H1 (cell line): Measurements from ENCODE around the gene ANKRD13B.

Experiments used
- ATF2 ChIP-seq: IDR thresholded peaks from 2 replicates; pipeline ENCODE4 v1.6.1; 2012; ENCODE audit warnings: low read length, inconsistent platforms
- BACH1 ChIP-seq: IDR thresholded peaks from 2 replicates; pipeline ENCODE4 v1.6.1; 2012; ENCODE audit warnings: low read length, improper control_type of control experiment
- CEBPB ChIP-seq: IDR thresholded peaks from 2 replicates; pipeline ENCODE4 v1.6.1; 2012; ENCODE audit warnings: low read depth, low read length
- CTCF ChIP-seq, 3 experiments: IDR thresholded peaks; 1 replicate in 2 of 3; 2 replicates in 1 of 3; pipeline versions ENCODE4 v1.5.1 to v1.6.1; 2011; ENCODE audit warnings: low read length in 3 of 3, mild to moderate bottlenecking in 3 of 3, inconsistent platforms in 2 of 3, low read depth in 1 of 3, moderate library complexity in 1 of 3; ENCODE audit not compliant: insufficient read depth in 1 of 3; ENCODE audit errors: control extremely low read depth in 1 of 3
- RFX5 ChIP-seq: IDR thresholded peaks from 2 replicates; pipeline ENCODE4 v1.6.1; 2011; ENCODE audit warnings: low read depth, low read length, improper control_type of control experiment, borderline replicate concordance
- SIN3A ChIP-seq, 2 experiments: IDR thresholded peaks in 1 of 2; conservative IDR thresholded peaks in 1 of 2; 2 replicates each; pipeline ENCODE4 v1.6.1; 2011 to 2012; ENCODE audit warnings: low read length in 2 of 2, improper control_type of control experiment in 1 of 2, low read depth in 1 of 2, mild to moderate bottlenecking in 1 of 2
- SIX5 ChIP-seq: IDR thresholded peaks from 2 replicates; pipeline ENCODE4 v1.6.1; 2011; ENCODE audit warnings: mild to moderate bottlenecking, low read depth, low read length
- ZNF274 ChIP-seq: IDR thresholded peaks from 2 replicates; pipeline ENCODE4 v1.7.0; 2012; ENCODE audit warnings: low read length, borderline replicate concordance; ENCODE audit errors: extremely low read depth

- TF ChIP-seq CEBPB (no peak), CTCF (IDR thresholded peaks at IDR 0.05; ENCODE audit: control extremely low read depth in 1 of 3, insufficient read depth in 1 of 3, low read depth in 1 of 3, low read length in 3 of 3) (no peak), RFX5 (no peak), ZNF274 (no peak), SIX5 (no peak), ATF2 (no peak), BACH1 (no peak), SIN3A (conservative IDR thresholded peaks at IDR 0.05 in 1 of 2, IDR thresholded peaks at IDR 0.05 in 1 of 2; ENCODE audit: low read depth in 1 of 2, low read length in 2 of 2) (no peak)
Measured at GRCh38 chr17:29583324-29584248, 9.3 kb upstream of the ANKRD13B start.
